Measurements from ENCODE around the gene ZBTB20.

DNA sequence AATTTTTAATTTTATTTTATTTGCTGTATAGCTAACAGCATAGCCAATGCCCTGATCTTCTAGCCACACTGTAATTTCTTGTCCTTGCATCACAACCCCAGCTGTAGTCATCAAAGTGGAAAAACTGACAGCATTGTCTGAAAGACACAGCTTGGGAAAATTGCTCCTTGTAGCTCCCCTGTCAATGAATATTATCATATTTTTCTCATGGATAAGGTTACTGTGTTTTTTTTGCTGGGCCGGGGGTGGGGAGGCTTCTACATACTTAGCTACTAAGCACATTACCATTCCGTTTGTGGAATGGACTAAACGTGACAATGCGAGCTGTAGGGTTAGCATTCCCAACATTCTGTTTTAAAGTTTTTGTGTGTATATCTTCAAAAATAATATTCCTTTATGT, 472.0 kb downstream of the ZBTB20 start:
- TF ChIP-seq, protein P1, sequence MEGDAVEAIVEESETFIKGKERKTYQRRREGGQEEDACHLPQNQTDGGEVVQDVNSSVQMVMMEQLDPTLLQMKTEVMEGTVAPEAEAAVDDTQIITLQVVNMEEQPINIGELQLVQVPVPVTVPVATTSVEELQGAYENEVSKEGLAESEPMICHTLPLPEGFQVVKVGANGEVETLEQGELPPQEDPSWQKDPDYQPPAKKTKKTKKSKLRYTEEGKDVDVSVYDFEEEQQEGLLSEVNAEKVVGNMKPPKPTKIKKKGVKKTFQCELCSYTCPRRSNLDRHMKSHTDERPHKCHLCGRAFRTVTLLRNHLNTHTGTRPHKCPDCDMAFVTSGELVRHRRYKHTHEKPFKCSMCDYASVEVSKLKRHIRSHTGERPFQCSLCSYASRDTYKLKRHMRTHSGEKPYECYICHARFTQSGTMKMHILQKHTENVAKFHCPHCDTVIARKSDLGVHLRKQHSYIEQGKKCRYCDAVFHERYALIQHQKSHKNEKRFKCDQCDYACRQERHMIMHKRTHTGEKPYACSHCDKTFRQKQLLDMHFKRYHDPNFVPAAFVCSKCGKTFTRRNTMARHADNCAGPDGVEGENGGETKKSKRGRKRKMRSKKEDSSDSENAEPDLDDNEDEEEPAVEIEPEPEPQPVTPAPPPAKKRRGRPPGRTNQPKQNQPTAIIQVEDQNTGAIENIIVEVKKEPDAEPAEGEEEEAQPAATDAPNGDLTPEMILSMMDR (IDR thresholded peaks at IDR 0.05): no peak
- TF ChIP-seq POLR2A (IDR thresholded peaks at IDR 0.05): no peak
